GM12878 (cell line): ENCODE results near the gene SYPL1.

ENCODE experiments used
- CHD4 ChIP-seq: fragments of 200-600 bp; sonication (generic); IDR thresholded peaks from 2 replicates; pipeline ENCODE4 v1.6.1; 2016; ENCODE audit warnings: mild to moderate bottlenecking
- EP300 ChIP-seq, 2 experiments: fragments of 150-350 bp in 1 of 2; IDR thresholded peaks; 2 replicates each; pipeline ENCODE4 v1.6.1; 2011 to 2012; ENCODE audit warnings: low read depth in 2 of 2, low read length in 2 of 2, borderline replicate concordance in 1 of 2, improper control_type of control experiment in 1 of 2, inconsistent platforms in 1 of 2; ENCODE audit not compliant: control insufficient read depth in 1 of 2
- GATAD2B ChIP-seq: fragments of 450-650 bp; conservative IDR thresholded peaks from 2 replicates; pipeline ENCODE4 v1.6.1; 2017; ENCODE audit warnings: low read depth, mild to moderate bottlenecking, moderate library complexity
- MYB ChIP-seq: fragments of 150-350 bp; IDR thresholded peaks from 2 replicates; pipeline ENCODE4 v1.6.1; 2014; ENCODE audit warnings: mild to moderate bottlenecking, low read depth, low read length, borderline replicate concordance
- NFIC ChIP-seq: IDR thresholded peaks from 2 replicates; pipeline ENCODE4 v1.6.1; 2012; ENCODE audit warnings: low read depth, mild to moderate bottlenecking, inconsistent platforms, low read length, moderate library complexity
- SUPT20H ChIP-seq: IDR thresholded peaks from 2 replicates; pipeline ENCODE4 v1.6.1; 2011; ENCODE audit warnings: low read depth, mild to moderate bottlenecking, low read length, moderate library complexity, borderline replicate concordance; ENCODE audit not compliant: control insufficient read depth

GRCh38 chr7:106120500-106120899, 8.4 kb upstream of the SYPL1 start:
- no peak for TF ChIP-seq MYB
- no peak for TF ChIP-seq SUPT20H
- TF ChIP-seq EP300 (IDR thresholded peaks at IDR 0.05; ENCODE audit: borderline replicate concordance in 1 of 2, control insufficient read depth in 1 of 2, low read depth in 2 of 2, low read length in 2 of 2) = no peak
- no peak for TF ChIP-seq CHD4
- no peak for TF ChIP-seq GATAD2B
- no peak for TF ChIP-seq NFIC
